BE2C (cell line): Measurements from ENCODE around the gene FBXL14.
A peak's percentile ranks its signal among the peaks of the same experiment; 100 is the strongest.

Experiments
- DNase-seq: peaks from one replicate; pipeline ENCODE4 v3.0.0-alpha.2; 2020
- H3K27me3 ChIP-seq: fragments of 250-450 bp; sonication (Bioruptor Pico); 2 replicates; pipeline ENCODE4 v1.5.1; 2020; ENCODE audit warnings: mild to moderate bottlenecking
- H3K36me3 ChIP-seq: fragments of 250-450 bp; sonication (Bioruptor Pico); 2 replicates; pipeline ENCODE4 v1.5.1; 2020; ENCODE audit warnings: mild to moderate bottlenecking
- H3K4me1 ChIP-seq: fragments of 250-450 bp; sonication (Bioruptor Pico); 2 replicates; pipeline ENCODE4 v1.5.1; 2020
- H3K4me3 ChIP-seq: 2 replicates; pipeline ENCODE4 v1.5.1; 2011; ENCODE audit warnings: low read depth, low read length
- H3K9me3 ChIP-seq: fragments of 250-450 bp; sonication (Bioruptor Pico); 2 replicates; pipeline ENCODE4 v1.5.1; 2020
- CTCF ChIP-seq: IDR thresholded peaks from 2 replicates; pipeline ENCODE4 v1.5.1; 2012; ENCODE audit warnings: mild to moderate bottlenecking, low read depth, low read length

The FBXL14 gene

GRCh38 chr12:1598757-1599156 lies 4.4 kb upstream of the FBXL14 start:
- Histone ChIP-seq H3K36me3 (no peaks in the 10 kb centered on the region), H3K9me3 (no peaks in the 10 kb centered on the region), H3K27me3 (no peaks in the 10 kb centered on the region), H3K4me1 (peaks cover 8% of the 10 kb centered on the region), H3K4me3 (no peak overlapping the region)
- TF ChIP-seq CTCF: no peak
- no peak for DNase-seq

- no peak for DNase-seq
- no peaks in the 10 kb centered on the region for H3K27me3 ChIP-seq
- TF ChIP-seq CTCF: no peak
- no peaks in the 10 kb centered on the region for H3K36me3 ChIP-seq
- H3K9me3 ChIP-seq: no peaks in the 10 kb centered on the region
- no peak overlapping the region; the same call in 1 of the 2 replicates for H3K4me3 ChIP-seq
- peaks cover 8% of the 10 kb centered on the region for H3K4me1 ChIP-seq
Observed at GRCh38 chr12:1595690-1596347, 1.4 kb upstream of the FBXL14 start.

GRCh38 chr12:1595026-1595561 lies 713 bp upstream of the FBXL14 start:
- H3K4me1 ChIP-seq: peaks cover 8% of the 10 kb centered on the region
- no peak for TF ChIP-seq CTCF
- no peaks in the 10 kb centered on the region for H3K36me3 ChIP-seq
- no peak for DNase-seq
- H3K4me3 ChIP-seq: peak overlapping the region; percentile 52
- H3K27me3 ChIP-seq: no peaks in the 10 kb centered on the region
- H3K9me3 ChIP-seq: no peaks in the 10 kb centered on the region

GRCh38 chr12:1594006-1594260 lies 448 bp downstream of the FBXL14 start:
- Histone ChIP-seq H3K27me3 (no peaks in the 10 kb centered on the region), H3K9me3 (no peaks in the 10 kb centered on the region), H3K36me3 (no peaks in the 10 kb centered on the region), H3K4me3 (peak overlapping the region; percentile 82), H3K4me1 (peaks cover 8% of the 10 kb centered on the region)
- peak; percentile 76 for DNase-seq
- no peak for TF ChIP-seq CTCF

- peak; percentile 52 for DNase-seq
- Histone ChIP-seq H3K4me1 (peaks cover 8% of the 10 kb centered on the region), H3K4me3 (peak overlapping the region; percentile 82), H3K9me3 (no peaks in the 10 kb centered on the region), H3K36me3 (no peaks in the 10 kb centered on the region), H3K27me3 (no peaks in the 10 kb centered on the region)
- TF ChIP-seq CTCF: no peak
Observed at GRCh38 chr12:1593174-1594005, 991 bp downstream of the FBXL14 start.

- Histone ChIP-seq H3K9me3 (no peaks in the 10 kb centered on the region), H3K4me1 (peaks cover 8% of the 10 kb centered on the region), H3K27me3 (no peaks in the 10 kb centered on the region), H3K36me3 (no peaks in the 10 kb centered on the region), H3K4me3 (peak overlapping the region; percentile 82)
- TF ChIP-seq CTCF: peak; percentile 24; the same call in 1 of the 2 replicates
- DNase-seq: peak; percentile 61
Observed at GRCh38 chr12:1592444-1593173, 1.8 kb downstream of the FBXL14 start.
